HUDEP-2 (cell line): ENCODE data around the gene COPE.
"Not testable (repeated sequence)": the region's sequence is repeated elsewhere in the genome, so short reads cannot be mapped to it uniquely, and the experiment has no call there.

Experiments
- DNase-seq, 76 experiments: peaks; one replicate each; lab custom pipeline; 2025; ENCODE audit not compliant: unreplicated experiment in 76 of 76; lab: John Stamatoyannopoulos, UW

The COPE gene

GRCh38 chr19:18910010-18910409 lies 9.2 kb downstream of the COPE start:
- DNase-seq = no peak

DNA sequence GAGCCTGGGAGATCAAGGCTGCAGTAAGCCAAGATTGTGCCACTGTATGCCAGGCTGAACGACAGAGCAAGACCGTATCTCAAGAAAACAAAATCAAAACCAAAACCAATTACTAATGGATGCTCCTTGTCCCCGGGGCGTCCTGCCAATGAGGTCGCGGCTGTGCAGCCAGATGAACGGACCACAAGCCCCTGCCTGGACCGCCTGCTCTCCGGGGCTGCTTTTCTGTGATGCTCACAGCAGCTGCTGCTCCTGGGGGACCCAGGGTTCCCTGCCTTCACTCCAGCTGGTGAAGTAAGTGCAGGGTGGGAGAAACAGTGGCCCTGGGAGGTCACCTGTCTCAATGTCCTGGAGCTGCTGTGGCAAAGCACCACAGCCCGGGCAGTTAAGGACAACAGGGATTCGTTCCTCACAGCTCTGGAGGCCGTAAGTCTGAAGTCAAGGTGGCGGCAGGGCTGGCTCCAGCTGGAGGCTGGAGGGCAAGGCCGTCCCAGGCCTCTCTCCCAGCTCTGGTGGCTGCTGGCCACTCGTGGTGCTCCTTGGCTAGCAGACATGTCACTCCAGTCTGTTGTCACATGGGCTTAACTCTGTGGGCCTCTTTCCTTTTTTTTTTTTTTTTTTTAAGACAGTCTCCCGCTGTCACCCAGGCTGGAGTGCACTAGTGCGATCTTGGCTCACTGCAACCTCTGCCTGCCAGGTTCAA lies 10.1 kb downstream of the COPE start:
- no peak for DNase-seq

DNA sequence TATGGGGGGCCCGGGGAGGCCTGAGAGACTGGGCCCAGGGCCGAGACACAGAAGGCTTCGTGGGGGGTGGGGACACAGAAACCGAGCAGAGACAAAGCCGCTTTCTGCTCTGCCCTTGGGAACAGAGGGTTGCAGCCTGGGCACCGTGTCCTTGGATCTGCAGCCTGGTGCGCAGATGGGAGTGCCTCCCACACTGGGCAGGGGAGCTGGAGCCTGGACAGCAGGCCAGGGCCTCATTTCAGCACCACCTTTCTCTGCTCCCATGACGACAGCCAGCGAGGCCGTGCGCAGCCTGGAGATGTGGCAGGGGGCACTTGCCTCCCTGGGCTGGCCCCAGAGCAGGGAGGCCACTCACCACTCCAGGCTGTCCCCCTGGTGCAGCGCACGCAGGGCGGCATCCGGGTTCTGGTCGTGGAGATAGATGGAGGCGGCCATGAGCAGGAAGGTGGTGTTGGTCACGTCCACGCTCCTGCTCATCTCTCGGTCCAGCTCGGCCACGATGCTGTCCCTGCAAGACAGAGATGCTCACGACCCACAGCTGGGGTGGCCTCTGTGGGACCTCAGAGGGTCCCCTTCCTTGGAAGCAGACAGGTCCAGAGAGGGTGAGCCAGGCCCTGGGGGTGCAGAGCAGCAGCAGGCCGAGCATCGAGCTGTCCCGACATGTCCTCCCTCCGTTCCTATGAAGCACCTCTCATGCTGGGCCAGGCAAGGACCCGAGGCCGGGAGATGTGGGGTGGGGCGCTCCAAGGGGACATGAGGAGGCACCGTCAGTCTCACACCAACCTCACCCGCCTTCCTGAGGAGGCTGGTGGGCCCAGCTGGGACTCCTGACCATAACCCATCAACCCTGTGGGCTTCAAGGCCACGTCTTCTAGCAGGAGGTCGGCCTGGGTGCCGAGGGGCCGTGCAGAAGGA lies 12.3 kb downstream of the COPE start:
- DNase-seq = no peak

DNA sequence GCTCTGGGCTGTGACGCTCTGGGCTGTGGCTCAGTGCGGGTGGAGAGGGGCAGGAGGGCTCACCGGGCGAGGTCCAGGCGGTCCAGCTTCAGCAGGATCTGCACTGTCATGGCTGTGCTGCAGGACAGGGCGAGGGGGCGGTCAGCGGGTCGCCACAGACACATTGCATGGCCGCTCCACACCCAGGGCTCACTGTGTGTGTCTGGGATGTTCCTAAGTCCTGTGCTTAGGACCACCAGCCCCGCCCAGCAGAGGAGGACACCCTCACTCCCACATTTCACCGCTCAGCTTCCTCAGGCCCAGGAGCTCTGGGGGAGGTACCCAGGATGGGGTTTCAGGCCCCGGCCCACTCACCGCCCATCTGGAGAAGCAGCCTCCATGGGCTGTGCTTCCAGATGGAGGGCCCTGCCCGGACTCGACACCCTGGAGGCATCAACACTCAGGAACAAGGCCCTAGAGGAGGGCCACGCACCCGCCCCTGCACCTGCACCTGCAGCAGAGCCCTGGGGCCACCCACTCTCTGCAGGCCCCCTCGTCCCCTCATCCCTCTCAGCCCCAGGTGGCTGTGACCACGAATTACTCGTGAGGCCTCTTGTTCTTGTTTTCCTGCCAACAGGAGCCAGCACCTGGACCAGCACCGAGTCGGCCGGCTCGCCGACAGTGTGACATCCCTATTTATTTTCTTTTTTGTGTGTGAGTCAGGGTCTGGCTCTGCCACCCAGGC lies 13.5 kb downstream of the COPE start:
- no peak for DNase-seq

DNA sequence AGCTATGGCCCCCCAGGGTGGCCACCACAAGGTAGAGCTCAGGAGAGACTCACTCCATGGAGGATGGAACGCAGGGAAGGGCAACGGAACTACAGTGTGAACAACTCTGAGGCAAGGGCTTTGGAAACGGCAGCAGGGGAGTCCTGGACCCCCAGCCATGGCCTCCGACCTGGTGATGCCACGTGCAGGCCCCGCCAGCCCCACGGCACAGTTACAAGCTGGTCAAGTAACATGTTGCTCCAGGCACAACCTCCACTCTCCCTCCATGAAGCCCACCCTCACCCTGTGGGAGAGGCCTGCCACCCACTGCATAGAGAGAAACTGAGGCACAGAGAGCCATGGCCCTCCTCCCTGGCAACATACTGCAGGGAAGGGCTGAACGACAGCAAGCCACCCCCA lies 14.1 kb downstream of the COPE start:
- DNase-seq = no peak

DNA sequence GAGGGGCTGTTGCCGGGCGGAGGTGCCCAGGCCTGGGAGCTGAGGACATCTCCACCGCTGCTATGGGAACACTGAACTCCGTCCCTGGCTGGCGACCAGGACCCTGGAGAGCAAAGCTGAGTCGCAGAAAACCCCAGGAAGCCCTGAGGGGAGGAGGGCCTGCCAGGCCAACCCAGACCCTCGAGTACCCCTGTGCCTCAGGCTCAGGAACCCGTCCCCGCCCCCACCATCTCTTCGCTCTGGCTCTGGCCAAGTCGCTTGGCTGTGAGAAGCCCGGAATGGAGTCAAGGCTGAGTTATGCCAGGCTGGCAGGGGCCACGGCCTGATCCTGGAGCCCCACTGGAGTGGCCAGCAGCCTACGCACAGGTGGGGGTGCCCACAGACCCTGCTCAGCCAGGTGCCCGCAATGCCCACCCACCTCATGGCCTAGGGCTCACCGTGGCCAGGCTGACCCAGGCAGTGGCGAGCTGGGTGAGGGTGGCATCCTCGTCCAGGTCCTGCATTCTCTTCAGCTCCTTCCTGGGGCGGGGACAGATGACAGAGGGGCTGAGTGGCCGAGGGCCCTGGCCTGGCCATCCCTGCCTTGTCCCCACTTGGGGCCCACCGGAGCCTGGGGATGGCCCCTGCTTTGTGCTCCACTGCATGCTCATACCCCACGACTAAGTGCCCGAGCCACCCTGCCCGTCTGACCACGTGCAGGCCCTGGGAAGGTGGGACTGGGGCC lies 14.7 kb downstream of the COPE start:
- no peak for DNase-seq

- DNase-seq = no peak
Measured at GRCh38 chr19:18903156-18904037, 15.8 kb downstream of the COPE start.

GRCh38 chr19:18902519-18902918 lies 16.7 kb downstream of the COPE start:
- not testable (repeated sequence) for DNase-seq

- DNase-seq = no peak
Measured at GRCh38 chr19:18901491-18901890, 17.7 kb downstream of the COPE start.

GRCh38 chr19:18900700-18901481 lies 18.3 kb downstream of the COPE start:
- DNase-seq = no peak

DNA sequence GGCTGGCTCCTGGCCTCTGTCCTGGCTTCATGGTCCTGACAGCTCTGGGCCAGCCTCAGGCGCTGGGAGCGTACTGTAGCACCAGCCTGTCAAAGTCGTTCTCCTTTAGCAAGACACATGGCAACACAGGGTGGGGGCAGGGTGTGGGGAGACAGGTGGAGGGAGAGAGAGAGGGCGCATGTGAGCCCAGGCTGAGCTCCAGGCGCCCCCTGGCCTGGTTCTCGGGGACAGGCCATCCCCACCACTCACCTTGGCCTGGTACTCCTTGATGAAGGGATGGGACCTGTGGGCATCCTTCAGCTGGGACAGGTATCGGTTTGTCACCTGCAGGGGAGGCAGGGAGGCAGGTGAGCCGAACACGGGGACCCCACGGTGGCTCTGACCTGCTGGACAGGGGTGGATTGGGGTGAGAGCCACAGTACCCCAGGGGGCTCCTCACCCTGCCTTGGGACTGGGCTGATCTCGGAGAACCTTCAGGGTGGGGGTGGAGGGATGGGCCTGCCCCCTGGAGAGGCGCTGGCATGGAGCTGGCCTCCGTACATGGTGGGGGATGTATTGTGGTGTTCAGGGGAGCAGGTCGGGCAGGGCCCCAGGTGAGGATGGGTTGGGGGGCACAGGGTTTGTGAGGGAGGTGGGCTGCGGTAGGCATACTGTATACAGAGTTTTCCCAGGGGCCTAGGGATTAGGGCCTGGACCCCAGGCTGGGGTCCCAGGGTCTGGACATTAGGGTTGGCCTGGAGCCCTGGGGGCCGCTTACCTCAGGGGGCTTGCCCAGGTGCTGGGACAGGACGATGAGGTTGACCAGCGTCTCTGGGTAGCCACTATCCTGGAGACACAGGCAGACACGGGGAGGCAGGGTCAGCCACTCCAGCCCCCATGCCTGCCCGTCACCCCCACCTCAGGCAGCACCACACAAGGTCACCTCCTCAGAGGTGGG lies 19.3 kb downstream of the COPE start:
- DNase-seq = no peak

- peak in 1 of 76 experiments; percentile 14 for DNase-seq
Measured at GRCh38 chr19:18898607-18899408, 20.4 kb downstream of the COPE start.

- peak in 18 of 76 experiments; percentile 12 to 50 (median 24) for DNase-seq
Measured at GRCh38 chr19:18898081-18898606, 21.0 kb downstream of the COPE start.

- DNase-seq = no peak
Measured at GRCh38 chr19:18897094-18898029, 21.8 kb downstream of the COPE start.

DNA sequence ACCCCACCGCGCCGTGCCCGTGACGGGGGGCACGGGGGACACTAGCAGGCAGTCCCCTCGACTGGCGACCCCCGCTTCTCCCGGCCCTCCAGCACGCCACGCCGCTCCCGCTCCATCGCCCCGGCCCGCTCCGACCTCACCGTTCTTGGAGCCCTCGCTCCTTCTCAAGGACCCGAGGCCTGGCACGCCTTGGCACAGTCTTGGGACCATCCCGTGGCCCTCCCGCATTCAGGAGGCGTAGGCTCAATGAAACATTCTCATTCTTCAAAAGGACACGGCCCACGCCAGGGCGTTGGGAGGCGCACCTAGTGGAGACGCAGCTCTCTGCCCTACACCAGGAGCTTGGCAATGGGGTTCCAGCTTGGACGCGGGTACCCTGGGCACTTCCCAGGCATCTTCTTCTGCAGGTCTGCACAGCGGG lies 22.8 kb downstream of the COPE start:
- DNase-seq = peak in 4 of 76 experiments; percentile 3 to 31 (median 16)
